Hematopoietic multipotent progenitor cell treated with erythropoietin and hydrocortisone succinate and interleukin-3 and kit ligand, for 4 days (in vitro differentiated cells): ENCODE results near the gene TIMELESS.
"Not testable (repeated sequence)": the region's sequence is repeated elsewhere in the genome, so short reads cannot be mapped to it uniquely, and the experiment has no call there.

Experiments used
- DNase-seq: peaks from one replicate; pipeline ENCODE4 v3.0.0-alpha.2; 2015

TIMELESS gene

GRCh38 chr12:56408799-56409417, 40.3 kb downstream of the TIMELESS start:
- no peak for DNase-seq

- DNase-seq, result not testable (repeated sequence)
Observed at GRCh38 chr12:56404227-56404626, 45.0 kb downstream of the TIMELESS start.

GRCh38 chr12:56401612-56402011, 47.6 kb downstream of the TIMELESS start:
- DNase-seq, result not testable (repeated sequence)

- DNase-seq, result not testable (repeated sequence)
Observed at GRCh38 chr12:56401125-56401524, 48.1 kb downstream of the TIMELESS start.

- not testable (repeated sequence) for DNase-seq
Observed at GRCh38 chr12:56399466-56399865, 49.8 kb downstream of the TIMELESS start.

GRCh38 chr12:56398324-56398723, 50.9 kb downstream of the TIMELESS start:
- DNase-seq, result no peak

- DNase-seq, result no peak
Observed at GRCh38 chr12:56392331-56392730, 56.9 kb downstream of the TIMELESS start.

- DNase-seq, result no peak
Observed at GRCh38 chr12:56391721-56392120, 57.5 kb downstream of the TIMELESS start.

GRCh38 chr12:56389412-56389811, 59.8 kb downstream of the TIMELESS start:
- no peak for DNase-seq

GRCh38 chr12:56387152-56387736, 62.0 kb downstream of the TIMELESS start:
- DNase-seq, result no peak

GRCh38 chr12:56385873-56386272, 63.4 kb downstream of the TIMELESS start:
- peak; percentile 10 for DNase-seq

GRCh38 chr12:56382611-56383010, 66.6 kb downstream of the TIMELESS start:
- no peak for DNase-seq

GRCh38 chr12:56377989-56378316, 71.3 kb downstream of the TIMELESS start:
- no peak for DNase-seq

- DNase-seq, result peak; percentile 59
Observed at GRCh38 chr12:56377310-56377988, 71.8 kb downstream of the TIMELESS start.

GRCh38 chr12:56375598-56376434, 73.4 kb downstream of the TIMELESS start:
- DNase-seq, result no peak

- DNase-seq, result no peak
Observed at GRCh38 chr12:56374726-56375597, 74.3 kb downstream of the TIMELESS start.

GRCh38 chr12:56373515-56373914, 75.7 kb downstream of the TIMELESS start:
- DNase-seq, result no peak

GRCh38 chr12:56366948-56367347, 82.3 kb downstream of the TIMELESS start:
- DNase-seq, result no peak
